Measurements from ENCODE around the gene TOPAZ1.

DNA sequence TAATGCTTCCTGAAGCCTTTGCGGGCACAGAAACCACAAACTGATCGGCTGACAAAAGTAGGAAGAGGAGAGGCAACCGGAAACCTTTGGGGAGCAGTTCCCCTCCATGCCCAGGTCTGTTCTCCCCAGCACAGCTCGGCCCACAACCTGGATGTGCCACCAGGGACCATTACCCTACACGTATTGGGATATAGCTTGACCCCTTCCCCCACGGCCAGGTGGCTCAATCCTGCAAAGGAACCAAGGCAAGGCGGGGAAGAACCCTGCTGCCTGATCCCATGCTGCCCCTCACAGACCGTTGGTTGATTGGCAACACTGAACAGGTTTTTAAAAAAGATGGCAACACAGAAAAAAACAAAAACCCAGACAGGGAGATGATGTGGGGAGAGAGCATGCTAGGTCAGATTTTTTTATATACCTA is 77.2 kb downstream of the TOPAZ1 start:
- TF ChIP-seq BHLHE40 (IDR thresholded peaks at IDR 0.05; ENCODE audit: low read depth, low read length), result no peak
- TF ChIP-seq CTCF (conservative IDR thresholded peaks at IDR 0.05; ENCODE audit: low read depth, low read length), result no peak
- TF ChIP-seq POLR2A (IDR thresholded peaks at IDR 0.05; ENCODE audit: low read depth, low read length), result no peak
- no peak for TF ChIP-seq FOS (IDR thresholded peaks at IDR 0.05; ENCODE audit: low read depth, low read length)
- TF ChIP-seq MAFK (IDR thresholded peaks at IDR 0.05; ENCODE audit: low read depth, low read length), result no peak
- no peak for TF ChIP-seq RCOR1 (IDR thresholded peaks at IDR 0.05; ENCODE audit: insufficient replicate concordance, low read length)
- TF ChIP-seq RAD21 (IDR thresholded peaks at IDR 0.05; ENCODE audit: low read length), result no peak
- TF ChIP-seq MAZ (IDR thresholded peaks at IDR 0.05; ENCODE audit: borderline replicate concordance, low read depth, low read length), result no peak
- no peak for TF ChIP-seq CEBPB (IDR thresholded peaks at IDR 0.05; ENCODE audit: low read depth, low read length)
- TF ChIP-seq RFX5 (IDR thresholded peaks at IDR 0.05; ENCODE audit: low read depth, low read length), result no peak
- no peak for TF ChIP-seq CHD1 (IDR thresholded peaks at IDR 0.05; ENCODE audit: low read depth, low read length)
- TF ChIP-seq ELK1 (IDR thresholded peaks at IDR 0.05; ENCODE audit: borderline replicate concordance, low read depth, low read length), result no peak

Data from IMR-90 (cell line).